NCI-H2171 treated with DMSO at 0.1 percent for 48 hours (cell line): ENCODE data around the gene SERP2.

Experiments
- DNase-seq: peaks from one replicate; lab custom pipeline; 2025; lab: John Stamatoyannopoulos, UW

The SERP2 gene

GRCh38 chr13:44435919-44436510, 62.4 kb downstream of the SERP2 start:
- no peak for DNase-seq

DNA sequence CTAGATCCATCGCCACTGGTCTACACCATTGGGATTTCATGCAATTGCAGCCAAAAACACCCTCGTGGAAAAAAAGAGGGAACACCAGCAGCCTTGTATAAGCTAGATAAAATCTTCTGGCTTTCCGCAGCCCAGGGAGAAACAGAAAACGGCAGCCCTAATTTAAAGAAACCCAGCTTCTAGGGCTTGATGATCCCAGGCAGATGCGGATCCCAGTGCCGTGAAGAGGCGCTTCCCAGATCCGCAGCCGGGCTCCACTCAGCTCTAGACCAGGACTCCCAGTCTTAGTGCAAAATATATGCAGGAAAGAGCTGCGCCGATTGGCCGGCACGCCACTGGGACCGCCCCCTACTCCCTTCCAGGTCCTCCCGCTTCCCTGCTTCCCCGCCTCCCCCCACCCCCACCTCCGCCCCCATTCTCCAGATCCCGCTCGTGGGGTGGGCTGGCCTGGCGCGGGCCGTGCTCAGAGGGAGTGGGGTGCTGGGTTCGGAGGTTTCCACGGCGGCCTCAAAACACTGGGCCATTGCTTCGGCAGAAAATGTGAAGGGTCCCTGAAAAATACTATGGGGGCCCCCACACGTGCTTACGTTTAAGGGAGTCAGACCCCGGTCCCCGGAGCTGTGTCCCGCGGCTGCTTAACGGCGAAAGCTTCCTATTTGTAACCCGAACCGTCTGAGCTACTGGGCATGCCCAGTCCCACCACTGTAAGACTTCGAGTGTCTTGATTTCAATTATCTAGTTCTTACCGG, 63.1 kb downstream of the SERP2 start:
- DNase-seq, result peak; percentile 85

- peak; percentile 54 for DNase-seq
Observed at GRCh38 chr13:44437356-44438233, 64.0 kb downstream of the SERP2 start.

DNA sequence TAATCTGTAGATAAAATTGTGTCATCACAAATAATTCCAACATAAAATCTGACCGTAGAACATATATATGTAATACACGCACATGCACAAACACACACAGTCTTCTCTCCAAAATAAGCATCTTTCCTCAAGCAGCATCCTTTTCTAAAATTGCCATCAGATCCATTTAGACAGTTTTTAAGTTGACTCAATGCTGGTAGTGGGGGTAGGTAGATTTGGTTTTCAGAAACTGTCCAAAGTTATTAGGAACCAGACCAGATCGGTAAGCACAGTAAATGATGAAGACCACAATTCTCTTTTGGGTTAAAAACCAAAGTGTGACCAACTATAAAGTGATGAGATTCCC, 64.6 kb downstream of the SERP2 start:
- DNase-seq, result no peak

DNA sequence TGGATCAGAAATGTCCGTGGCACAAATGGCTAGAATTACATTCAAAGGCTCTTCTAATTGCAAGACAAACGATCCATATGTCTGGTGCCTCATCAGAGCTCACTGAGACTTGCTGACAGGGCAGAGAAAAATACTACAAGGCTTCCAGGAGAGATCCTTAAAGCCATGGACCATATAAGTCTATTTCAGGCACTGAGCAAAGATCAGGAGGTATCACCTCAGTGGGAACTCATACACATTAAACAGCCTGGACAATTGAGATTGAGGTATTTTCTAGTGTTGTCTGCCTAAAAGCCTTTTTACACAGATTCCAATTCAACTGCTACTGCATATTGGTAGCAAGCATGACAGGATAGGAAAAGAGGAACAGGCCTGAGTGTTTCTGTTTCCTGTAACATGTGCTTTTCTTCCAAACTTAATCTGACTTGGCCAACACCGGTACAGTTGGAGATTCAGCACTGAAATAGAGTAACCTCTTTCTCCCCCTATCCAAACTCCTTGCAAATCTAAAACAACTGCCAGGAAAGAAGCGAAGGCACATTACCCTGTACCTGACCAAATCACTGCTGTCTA, 65.9 kb downstream of the SERP2 start:
- DNase-seq, result no peak

- no peak for DNase-seq
Observed at GRCh38 chr13:44440046-44440608, 66.5 kb downstream of the SERP2 start.
